SH-SY5Y (cell line): ENCODE measurements around the gene FOXN3.

Source experiments
- GATA2 ChIP-seq: IDR thresholded peaks from 2 replicates; pipeline ENCODE4 v1.6.1; 2011; ENCODE audit warnings: mild to moderate bottlenecking, low read depth, low read length
- GATA3 ChIP-seq: IDR thresholded peaks from 2 replicates; pipeline ENCODE4 v1.6.1; 2011; ENCODE audit warnings: low read depth, mild to moderate bottlenecking, low read length, moderate library complexity

Gene FOXN3

GRCh38 chr14:89408907-89409700 lies 7.9 kb downstream of the FOXN3 start:
- TF ChIP-seq GATA2 (no peak), GATA3 (no peak)

DNA sequence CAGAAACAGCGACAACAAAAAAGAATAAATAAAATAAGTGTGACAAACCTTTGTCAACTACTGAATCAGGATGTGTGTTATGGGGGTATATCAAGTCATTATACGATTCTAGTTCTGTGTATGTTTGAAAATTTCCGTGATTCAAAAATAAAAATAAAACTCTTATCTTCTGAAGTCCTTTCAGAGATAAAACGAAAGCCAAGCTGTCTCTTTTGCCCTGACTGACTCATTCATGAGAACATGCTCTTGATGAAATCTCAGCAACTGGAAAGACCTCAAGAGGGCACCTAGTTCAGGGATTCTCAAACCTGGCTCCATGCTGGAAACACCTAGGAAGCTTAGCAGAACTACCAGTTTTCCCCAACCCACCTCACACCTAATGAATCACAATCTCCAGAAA lies 9.2 kb downstream of the FOXN3 start:
- TF ChIP-seq GATA2 (no peak), GATA3 (no peak)

- TF ChIP-seq GATA2 = no peak
- no peak for TF ChIP-seq GATA3
Measured at GRCh38 chr14:89406941-89407340, 10.1 kb downstream of the FOXN3 start.

DNA sequence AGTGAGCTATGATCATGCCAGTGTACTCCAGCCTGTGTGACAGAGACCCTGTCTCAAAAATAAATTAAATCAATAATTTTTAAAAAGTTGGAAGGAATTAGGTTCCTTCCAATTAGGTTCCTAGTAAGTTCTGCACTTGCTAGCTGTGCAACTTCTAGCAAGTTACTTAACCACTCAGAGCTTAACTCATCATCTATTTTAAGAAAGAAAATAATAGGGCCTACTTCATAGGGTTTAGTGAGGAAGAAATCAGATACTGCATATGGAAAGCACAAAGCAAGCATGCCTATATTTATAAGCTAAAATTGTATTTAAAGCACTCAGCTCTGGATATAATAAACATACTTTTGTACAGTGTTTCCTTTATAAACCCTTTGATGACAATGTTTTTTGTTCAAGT lies 10.7 kb downstream of the FOXN3 start:
- no peak for TF ChIP-seq GATA3
- no peak for TF ChIP-seq GATA2

GRCh38 chr14:89405712-89406111 lies 11.3 kb downstream of the FOXN3 start:
- TF ChIP-seq GATA3 (no peak), GATA2 (no peak)

- TF ChIP-seq GATA2 (no peak), GATA3 (no peak)
Measured at GRCh38 chr14:89402363-89402762, 14.7 kb downstream of the FOXN3 start.

DNA sequence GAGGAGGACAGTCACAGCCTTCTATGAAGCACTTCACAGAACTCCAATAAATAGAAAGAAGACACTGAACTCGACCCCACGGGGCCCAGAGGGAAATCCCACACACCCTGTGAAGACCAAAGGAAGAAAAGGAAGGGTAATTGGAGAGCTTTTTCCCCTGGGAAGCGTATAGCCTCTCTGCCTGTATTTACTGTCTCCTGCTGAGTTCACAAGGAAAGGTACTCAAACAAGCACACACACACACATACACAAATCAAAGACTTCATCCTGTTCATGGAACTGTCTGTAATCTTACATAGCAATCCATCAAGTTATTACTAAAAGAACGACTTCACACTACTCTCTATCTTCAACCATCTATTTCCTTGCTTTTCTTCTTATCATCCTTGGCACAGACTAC lies 15.3 kb downstream of the FOXN3 start:
- TF ChIP-seq GATA3 (no peak), GATA2 (no peak)

DNA sequence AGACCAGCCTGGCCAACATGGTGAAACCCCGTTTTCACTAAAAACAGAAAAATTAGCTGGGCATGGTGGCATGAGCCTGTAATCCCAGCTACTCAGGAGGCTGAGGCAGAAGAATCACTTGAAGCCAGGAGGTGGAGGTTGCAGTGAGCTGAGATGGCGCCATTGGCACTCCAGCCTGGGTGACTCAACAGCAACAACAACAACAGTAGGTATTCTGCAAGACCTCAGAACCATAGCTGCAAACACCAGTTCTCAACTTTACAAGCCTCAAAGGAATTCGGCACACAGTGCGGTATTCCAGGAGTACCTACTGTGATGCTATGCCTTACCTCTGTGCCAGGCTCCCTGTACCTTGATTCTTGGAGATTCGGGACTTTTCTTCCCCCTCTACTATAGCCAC lies 15.8 kb downstream of the FOXN3 start:
- no peak for TF ChIP-seq GATA3
- no peak for TF ChIP-seq GATA2

DNA sequence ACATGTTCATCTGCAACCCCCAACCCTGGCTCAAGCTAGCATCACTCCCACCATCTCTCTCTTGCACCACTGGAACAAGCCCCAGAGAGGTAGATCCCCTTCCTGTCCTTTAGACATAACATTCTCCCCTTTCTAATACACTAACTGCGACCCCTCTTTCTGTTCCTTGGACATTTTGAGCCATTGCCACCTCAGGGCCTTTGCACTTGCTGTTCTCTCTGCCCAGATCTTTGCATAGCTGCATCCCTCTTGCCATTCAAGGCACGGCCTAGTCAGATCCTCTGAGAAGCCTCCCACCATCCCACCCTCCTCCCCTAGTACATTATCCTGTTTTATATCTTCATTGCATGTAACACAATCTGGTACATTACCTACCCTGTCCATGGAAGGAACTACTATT lies 16.5 kb downstream of the FOXN3 start:
- TF ChIP-seq GATA3 (no peak), GATA2 (no peak)

- TF ChIP-seq GATA2 (no peak), GATA3 (no peak)
Measured at GRCh38 chr14:89399594-89400068, 17.4 kb downstream of the FOXN3 start.

DNA sequence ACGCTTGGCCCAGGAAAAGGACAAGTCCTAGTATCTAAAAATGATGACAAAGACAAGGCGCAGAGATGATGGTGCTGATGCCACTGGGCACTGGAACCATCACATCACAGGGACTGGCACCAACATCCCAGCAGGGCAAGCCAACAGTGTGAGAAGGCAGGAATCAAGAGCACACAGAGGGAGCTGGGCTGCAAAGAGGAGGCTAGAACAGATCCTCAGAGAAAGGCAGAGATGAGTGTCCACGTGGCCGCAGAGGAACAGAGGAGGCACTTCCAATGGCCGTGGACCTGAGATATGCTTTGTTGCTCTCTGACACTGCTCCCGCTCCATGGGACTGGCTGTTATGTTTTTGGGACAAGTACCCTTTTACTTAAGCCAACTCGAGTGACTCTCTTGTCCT lies 17.9 kb downstream of the FOXN3 start:
- no peak for TF ChIP-seq GATA2
- TF ChIP-seq GATA3 = no peak

GRCh38 chr14:89397569-89398230 lies 19.3 kb downstream of the FOXN3 start:
- TF ChIP-seq GATA3 (no peak), GATA2 (no peak)

DNA sequence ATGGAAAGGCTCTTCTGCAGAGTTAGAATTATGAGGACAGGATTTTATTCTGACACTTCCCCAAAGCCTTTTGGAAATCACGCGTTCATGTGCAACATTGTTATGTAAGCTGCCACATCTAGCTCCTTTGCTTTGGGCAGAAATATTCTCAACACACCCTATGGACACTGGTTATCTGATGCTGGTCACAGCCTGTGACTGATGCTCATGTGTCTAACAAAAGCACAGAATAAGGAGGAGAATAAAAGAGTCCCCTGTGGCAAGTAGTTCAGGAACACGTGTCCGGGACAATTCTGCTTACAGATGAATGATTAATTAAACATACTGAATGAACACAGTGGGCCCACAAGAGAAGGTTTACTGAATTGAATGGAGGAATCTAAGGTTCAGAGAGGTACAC lies 22.1 kb downstream of the FOXN3 start:
- TF ChIP-seq GATA2 (no peak), GATA3 (no peak)

DNA sequence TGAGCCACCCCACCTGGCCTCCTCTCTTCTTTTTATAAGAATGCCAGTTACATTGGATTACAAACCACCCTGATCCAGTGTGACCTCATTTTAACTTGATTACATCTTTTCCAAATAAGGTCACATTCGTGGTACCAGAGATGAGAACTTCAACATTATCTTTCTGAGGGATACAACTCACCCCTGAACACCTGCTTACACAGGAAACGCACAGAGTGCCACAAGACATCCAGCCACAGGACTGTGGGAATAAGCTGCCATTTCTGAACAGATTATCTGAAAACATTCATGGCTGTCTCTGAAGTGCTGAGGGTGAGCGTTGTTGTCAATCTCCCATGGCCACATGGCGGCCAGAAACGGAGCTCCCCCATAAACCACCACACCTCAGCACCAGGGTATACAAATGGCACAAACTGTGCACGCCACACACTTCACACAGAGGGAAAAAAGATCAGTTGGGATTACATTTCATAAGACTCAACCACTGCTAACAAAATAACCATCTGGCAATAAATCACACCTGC lies 23.7 kb downstream of the FOXN3 start:
- no peak for TF ChIP-seq GATA3
- no peak for TF ChIP-seq GATA2

DNA sequence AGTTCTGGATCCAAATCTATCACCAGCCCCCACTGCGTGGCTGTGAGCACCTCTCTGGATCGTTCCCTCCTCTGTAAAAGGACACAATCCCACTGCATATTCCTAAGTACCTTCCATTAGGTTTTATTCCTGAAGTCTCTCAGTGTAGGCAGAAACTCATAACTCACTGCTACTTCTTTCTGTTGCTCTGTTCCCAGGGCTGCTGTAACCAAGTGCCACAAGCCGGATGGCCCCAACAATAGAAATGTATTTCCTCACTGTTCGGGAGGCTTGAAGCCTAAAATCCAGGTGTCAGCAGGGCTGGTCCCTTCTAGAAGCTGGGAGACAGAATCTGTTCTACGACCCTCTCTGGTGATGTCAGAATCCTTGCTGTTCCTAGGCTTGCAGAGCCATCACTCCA lies 24.9 kb downstream of the FOXN3 start:
- TF ChIP-seq GATA2 = no peak

DNA sequence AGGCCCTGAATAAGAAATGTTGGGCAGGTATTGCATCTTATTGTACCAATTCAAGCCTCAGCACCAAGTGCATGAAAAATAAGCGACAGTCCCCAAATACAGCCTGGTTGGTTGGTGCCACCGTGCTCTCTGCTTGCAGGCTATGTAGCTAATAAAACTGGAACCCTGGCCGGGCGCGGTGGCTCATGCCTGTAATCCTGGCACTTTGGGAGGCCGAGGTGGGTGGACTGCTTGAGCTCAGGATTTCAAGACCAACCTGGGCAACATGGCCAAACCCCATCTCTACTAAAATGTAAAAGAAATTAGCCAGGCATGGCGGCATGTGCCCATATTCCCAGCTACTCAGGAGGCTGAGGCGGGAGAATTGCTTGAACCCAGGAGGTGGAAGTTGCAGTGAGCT lies 25.5 kb downstream of the FOXN3 start:
- TF ChIP-seq GATA2 (no peak), GATA3 (no peak)
